GM12891 (cell line): Measurements from ENCODE around the gene MEIS1.

Source experiments
- PAX5 ChIP-seq: IDR thresholded peaks from 2 replicates; pipeline ENCODE4 v1.6.1; 2011; ENCODE audit warnings: low read length, moderate library complexity, mild to moderate bottlenecking; ENCODE audit not compliant: insufficient read depth, severe bottlenecking
- POLR2A ChIP-seq: IDR thresholded peaks from 2 replicates; pipeline ENCODE4 v1.6.1; 2011; ENCODE audit warnings: low read depth, low read length, control low read depth
- TAF1 ChIP-seq: IDR thresholded peaks from 2 replicates; pipeline ENCODE4 v1.6.1; 2011; ENCODE audit warnings: low read depth, low read length, control low read depth

DNA sequence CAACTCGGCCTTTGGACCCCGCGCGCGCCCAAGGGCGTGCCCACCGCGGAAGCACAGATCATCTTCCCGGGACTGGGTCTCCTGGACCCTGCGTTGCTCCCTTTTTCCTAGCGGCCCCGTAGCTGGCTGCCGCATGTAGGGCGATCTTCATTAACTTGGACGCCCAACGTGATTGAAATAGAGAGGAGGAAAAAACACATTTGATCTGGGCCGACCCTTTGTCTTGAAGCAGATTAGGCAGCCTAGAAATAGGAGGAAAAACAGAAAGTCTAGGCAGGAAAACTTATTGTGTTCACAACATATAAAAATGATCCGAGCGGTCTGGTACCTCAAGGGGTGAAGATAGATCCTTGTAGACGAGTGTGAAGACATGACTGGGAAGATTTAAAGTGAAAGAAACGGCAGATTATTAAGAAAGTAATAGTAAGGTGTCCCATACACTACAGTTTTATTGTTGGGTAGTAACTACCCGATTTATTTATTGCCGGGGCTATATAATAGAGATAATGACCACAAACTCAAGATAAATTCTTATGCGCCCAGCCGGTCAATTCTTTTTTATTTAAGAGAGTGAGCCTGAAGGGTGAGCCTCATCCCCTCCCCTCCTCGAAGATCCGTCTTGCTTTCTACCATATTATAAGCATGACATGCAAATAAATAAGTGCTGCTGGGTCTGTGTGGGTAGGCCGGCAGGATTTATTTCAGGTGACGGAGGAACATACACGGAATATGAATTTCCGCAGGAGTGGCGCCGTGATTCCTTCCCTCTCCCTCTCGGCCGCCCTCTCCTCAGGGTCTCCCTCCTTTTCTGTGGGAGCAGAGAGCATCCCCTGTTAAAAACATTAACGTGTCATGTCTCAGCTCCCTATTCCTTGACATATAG, 147.4 kb downstream of the MEIS1 start:
- TF ChIP-seq POLR2A (no peak), TAF1 (no peak), PAX5 (no peak)
